Activated gamma-delta T cell treated with anti-CD3 and anti-CD28 coated beads, Interleukin-2, amount 50 U/mL, for 16 hours (primary cell): ENCODE data around the gene FGF7.
"Not testable (repeated sequence)": the region's sequence is repeated elsewhere in the genome, so short reads cannot be mapped to it uniquely, and the experiment has no call there.

Experiments used
- DNase-seq: peaks from one replicate; pipeline ENCODE4 v3.0.0-alpha.2; 2020; ENCODE audit warnings: low read depth

Gene FGF7

GRCh38 chr15:49439678-49440395 is 16.8 kb downstream of the FGF7 start:
- DNase-seq, result no peak

- DNase-seq, result no peak
Measured at GRCh38 chr15:49441356-49441755, 18.3 kb downstream of the FGF7 start.

DNA sequence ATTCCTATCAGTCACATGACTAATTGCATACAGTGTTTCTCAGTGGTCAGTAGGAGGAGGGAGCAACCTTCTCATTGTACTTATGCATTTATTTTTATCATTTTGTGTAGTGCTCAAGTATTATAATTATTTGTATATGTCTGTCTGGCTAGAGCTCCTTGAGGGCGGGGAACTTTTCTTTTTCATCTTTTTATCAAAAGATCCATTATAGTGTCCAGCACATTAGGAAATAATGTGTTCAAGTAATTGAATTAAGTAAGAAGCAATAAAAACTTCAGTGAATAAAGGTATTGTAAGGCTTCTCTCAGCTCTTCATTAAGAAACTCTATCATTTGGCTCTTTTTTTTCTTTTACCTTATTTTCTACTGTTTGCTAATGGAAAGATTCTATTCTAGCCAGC is 18.8 kb downstream of the FGF7 start:
- no peak for DNase-seq

DNA sequence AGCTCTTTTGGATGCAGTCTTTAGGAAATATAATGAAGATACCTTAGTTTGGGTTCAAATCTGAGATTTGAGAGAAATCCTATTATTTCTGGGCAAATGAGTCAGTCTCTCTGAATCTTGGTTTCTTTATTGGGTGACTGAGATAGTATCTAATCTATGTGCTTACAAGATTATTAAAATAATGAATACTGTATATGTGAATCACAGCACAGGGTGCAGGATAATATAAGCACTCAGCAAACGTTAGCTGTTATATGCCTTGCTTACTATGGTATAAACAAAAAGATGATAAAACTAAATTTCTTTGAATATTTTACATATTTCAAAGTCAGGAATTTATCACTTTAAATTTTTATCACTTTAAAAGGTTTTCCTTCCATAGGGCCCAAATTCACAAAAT is 29.6 kb downstream of the FGF7 start:
- DNase-seq, result no peak

- DNase-seq, result no peak
Measured at GRCh38 chr15:49456166-49456565, 33.1 kb downstream of the FGF7 start.

DNA sequence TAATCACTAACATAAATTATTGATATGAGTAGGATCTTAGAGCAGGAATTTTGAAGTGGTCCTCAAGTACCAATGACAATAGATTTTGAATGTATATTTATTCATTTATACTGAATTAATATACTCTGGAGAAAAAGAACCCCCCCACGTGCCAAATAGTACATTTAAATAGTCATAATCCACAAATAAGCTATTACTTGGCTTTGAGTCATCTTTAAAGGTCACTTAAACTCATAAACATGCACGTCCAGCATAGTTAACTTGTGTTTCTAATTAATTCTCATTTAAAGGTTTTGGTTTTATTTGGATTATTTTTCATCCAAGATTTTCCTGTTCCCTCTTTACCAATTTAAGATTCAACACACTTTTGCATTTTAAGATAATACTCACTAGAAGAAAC is 35.1 kb downstream of the FGF7 start:
- DNase-seq, result no peak

DNA sequence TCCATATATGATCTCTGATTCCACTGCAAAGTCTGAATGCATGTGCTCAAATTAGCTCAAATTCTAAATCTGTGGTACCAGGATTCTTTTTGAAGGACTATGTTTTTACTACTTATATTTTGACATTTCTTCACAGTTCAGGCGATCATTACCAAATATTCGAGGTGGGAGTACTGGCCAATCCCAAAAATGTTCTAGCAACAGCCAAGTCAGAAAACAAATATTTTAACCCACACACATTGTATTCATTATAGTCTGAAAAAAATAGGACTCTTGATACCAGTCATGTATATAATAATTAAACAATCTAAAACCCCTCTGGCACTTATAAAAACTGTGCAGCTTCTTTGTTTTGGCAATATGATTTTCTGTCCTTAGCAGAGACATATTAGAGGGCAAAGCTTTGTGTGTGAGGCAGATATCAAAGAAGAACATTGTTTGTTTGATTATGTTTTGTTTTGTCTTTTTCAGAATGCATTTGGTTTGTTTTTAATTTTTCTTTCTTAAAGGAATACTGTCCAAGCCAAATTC is 37.4 kb downstream of the FGF7 start:
- DNase-seq, result no peak

GRCh38 chr15:49462232-49462844 is 39.3 kb downstream of the FGF7 start:
- DNase-seq, result no peak

DNA sequence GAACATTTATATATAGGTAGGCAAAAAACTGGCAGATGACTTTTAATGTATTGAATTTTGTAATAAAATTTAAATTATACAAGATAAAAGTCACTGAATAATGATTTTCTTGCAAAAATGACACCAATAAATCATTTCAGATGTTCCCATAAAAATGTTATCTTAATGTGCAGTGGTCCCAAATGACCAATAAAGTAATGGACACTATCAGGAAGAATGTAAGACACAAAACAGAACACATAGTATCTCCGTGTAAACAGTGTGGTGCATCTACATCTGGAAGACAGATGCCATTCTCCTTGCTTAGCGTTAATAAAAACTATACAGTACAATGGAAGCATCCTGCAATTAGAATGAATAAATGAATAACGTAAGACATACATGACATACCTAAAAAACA is 41.5 kb downstream of the FGF7 start:
- DNase-seq, result no peak

GRCh38 chr15:49466119-49466518 is 43.1 kb downstream of the FGF7 start:
- no peak for DNase-seq

GRCh38 chr15:49467746-49468480 is 44.9 kb downstream of the FGF7 start:
- no peak for DNase-seq

DNA sequence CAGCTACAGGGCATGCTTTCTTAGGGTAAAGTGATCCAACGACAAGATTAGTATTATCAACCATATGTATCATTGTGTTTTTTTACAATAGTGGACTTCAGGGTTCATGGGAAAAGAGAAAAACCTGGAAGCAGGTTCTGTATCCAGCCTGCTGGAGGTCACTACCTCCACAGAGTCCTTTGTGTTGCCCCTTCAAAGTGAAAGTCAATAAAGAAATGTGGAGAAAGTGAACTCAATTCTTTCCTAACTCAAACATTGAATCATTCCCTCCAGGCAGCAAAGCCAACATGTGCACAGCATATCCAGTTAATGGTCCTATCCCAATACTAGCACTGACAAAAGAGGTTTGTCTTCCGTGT is 45.4 kb downstream of the FGF7 start:
- DNase-seq, result no peak

- not testable (repeated sequence) for DNase-seq
Measured at GRCh38 chr15:49471248-49471647, 48.2 kb downstream of the FGF7 start.

- DNase-seq, result no peak
Measured at GRCh38 chr15:49471733-49472132, 48.7 kb downstream of the FGF7 start.

GRCh38 chr15:49472338-49472737 is 49.3 kb downstream of the FGF7 start:
- DNase-seq, result no peak

- no peak for DNase-seq
Measured at GRCh38 chr15:49473031-49473430, 50.0 kb downstream of the FGF7 start.

GRCh38 chr15:49478021-49478420 is 55.0 kb downstream of the FGF7 start:
- DNase-seq, result not testable (repeated sequence)

DNA sequence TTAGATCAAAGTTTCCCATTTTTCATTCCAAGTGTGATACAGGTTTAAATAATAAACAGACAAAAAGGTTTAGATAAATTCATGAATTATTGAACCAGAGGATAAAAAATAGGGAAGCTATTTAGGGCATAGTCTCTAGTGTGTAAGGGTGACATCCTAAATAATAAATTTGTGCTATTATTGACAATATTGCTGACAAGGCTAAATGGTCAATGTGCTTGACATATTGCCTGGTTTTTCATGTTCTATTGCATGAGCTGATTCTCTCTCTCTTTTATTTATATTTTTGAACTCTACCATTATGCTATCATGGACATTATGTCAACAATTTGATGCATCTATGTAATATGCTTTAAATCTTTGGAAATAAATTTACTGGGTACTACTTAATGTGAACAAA is 55.9 kb downstream of the FGF7 start:
- DNase-seq, result not testable (repeated sequence)

GRCh38 chr15:49485401-49485800 is 62.4 kb downstream of the FGF7 start:
- DNase-seq, result not testable (repeated sequence)

- no peak for DNase-seq
Measured at GRCh38 chr15:49490966-49491365, 67.9 kb downstream of the FGF7 start.

GRCh38 chr15:49492151-49492550 is 69.1 kb downstream of the FGF7 start:
- no peak for DNase-seq

DNA sequence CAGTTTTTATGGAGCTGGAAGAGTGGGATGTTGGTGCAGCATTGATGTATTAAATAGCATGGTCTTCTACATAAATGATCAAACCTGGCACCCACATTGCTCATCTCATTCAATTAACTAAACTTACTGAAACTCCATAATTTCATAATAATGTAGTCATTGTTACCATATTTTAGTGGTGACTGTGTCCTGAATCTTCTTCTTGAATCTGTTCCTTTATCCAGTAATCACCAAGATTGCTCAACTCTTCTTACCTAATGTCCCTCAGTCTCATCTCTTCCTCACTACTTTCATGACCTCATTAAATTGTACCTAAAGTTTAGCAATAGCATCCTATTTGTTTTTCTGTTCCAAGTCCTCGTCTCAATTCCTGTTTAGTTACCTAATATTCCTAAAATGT is 69.8 kb downstream of the FGF7 start:
- DNase-seq, result no peak

DNA sequence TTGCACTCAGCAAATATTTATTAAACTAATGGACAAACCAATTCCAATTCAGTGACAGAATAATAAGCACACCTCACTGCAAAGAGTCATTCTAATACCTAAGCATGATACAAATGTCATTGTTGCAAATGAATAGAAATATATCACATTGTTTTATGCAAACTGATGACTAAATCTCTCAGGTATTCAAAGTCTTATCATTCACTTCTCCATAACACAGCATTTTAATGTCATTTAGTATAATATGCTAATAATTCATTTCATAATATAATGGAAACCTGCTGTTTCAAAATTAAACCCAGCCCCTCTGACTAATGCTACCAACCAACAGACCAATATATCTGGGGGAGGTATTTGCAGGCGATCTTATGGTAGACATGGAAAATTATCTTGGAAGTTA is 71.8 kb downstream of the FGF7 start:
- DNase-seq, result no peak
